Measurements from ENCODE around the gene SLC34A1.
"Not testable (repeated sequence)": the region's sequence is repeated elsewhere in the genome, so short reads cannot be mapped to it uniquely, and the experiment has no call there.

SLC34A1 gene

DNA sequence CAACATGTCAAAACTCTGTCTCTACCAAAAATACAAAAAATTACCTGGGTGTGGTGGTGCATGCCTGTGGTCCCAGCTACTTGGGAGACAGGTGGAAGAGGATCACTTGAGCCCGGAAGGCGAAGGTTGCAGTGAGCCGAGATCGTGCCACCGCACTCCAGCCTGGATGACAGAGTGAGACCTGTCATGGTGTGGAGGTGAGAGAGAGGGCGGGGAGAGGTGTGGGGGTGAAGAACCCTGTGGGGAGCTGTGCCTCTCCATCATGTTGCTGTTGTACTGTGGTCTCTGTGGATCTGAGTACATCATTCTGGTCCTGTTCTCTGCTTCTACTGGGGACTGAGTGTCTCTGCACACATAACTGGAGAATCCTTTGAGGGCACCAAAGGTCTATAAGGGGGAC, 11.3 kb upstream of the SLC34A1 start:
- no peak overlapping the region for H3K4me3 ChIP-seq (ENCODE audit: low read depth, low read length)
- no peak for DNase-seq (ENCODE audit: low read depth)

DNA sequence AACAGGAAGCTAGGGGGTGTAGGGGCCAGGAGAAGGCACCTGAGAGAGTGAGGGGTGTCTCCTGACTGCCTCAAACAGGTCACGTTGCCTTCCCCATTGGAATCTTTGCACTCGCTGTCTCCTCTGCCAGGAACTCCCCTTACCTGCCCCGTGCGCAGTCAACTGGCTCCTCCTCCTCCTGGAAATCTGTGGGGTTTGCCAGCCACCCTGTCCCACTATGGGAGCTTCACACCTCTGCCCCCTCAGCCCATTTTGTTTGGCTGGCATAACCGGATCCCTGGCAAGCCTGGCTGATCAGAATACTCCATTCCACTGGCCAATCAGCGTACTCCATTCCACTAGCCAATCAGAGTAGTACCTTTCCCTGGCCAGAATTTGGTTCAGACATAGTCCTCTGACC, 10.4 kb upstream of the SLC34A1 start:
- DNase-seq (ENCODE audit: low read depth) = no peak
- H3K4me3 ChIP-seq (ENCODE audit: low read depth, low read length) = no peak overlapping the region
- TF ChIP-seq CTCF (conservative IDR thresholded peaks at IDR 0.05; ENCODE audit: low read depth, low read length) = no peak

More for the DNA sequence above, 11.3 kb upstream of the SLC34A1 start:
- no peak for TF ChIP-seq CTCF (conservative IDR thresholded peaks at IDR 0.05; ENCODE audit: low read depth, low read length)

DNA sequence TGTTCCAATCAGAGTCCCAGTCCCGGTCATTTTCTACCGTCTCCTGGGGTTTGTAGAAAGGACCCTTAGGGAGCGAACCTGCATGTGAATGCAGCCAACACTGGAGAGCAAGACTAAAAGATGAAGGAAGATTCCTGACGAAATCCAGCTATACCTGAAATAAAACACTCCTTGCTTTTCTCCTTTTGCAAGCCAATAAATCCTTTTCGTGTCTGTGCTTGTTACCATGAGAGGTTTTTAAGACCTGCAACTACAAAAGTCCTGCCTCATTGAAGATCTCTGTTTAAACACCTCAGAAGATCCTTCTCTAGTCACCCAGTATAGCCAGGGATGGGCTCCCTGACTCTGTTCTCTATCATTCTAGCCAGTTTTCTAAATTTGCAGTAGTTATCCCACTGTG, 10.0 kb upstream of the SLC34A1 start:
- DNase-seq (ENCODE audit: low read depth) = no peak
- no peak for TF ChIP-seq CTCF (conservative IDR thresholded peaks at IDR 0.05; ENCODE audit: low read depth, low read length)
- no peak overlapping the region for H3K4me3 ChIP-seq (ENCODE audit: low read depth, low read length)

DNA sequence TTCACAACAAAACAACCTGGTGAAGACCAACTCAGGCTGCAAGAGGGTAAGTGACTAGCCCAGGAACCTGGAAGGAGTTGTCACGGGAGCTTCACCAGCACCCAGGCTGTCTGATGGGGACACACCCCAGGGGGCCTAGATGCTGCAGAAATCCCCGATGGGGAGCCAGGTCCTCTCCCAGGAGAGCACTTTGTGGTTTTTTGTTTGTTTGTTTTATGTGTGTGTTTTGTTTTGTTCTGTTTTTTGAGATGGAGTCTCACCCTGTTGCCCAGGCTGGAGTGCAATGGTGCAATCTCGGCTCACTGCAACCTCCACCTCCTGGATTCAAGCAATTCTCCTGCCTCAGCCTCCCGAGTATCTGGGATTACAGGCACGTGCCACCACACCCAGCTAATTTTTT, 8.7 kb upstream of the SLC34A1 start:
- H3K4me3 ChIP-seq (ENCODE audit: low read depth, low read length); DNase-seq (ENCODE audit: low read depth): not testable (repeated sequence)

- TF ChIP-seq CTCF (conservative IDR thresholded peaks at IDR 0.05; ENCODE audit: low read depth, low read length) = no peak
- H3K4me3 ChIP-seq (ENCODE audit: low read depth, low read length) = no peak overlapping the region
- DNase-seq (ENCODE audit: low read depth) = peak; percentile 6
Observed at GRCh38 chr5:177376107-177376506, 8.1 kb upstream of the SLC34A1 start.

GRCh38 chr5:177377851-177378776, 6.1 kb upstream of the SLC34A1 start:
- DNase-seq (ENCODE audit: low read depth) = peak; percentile 21
- no peak for TF ChIP-seq CTCF (conservative IDR thresholded peaks at IDR 0.05; ENCODE audit: low read depth, low read length)
- H3K4me3 ChIP-seq (ENCODE audit: low read depth, low read length) = no peak overlapping the region

DNA sequence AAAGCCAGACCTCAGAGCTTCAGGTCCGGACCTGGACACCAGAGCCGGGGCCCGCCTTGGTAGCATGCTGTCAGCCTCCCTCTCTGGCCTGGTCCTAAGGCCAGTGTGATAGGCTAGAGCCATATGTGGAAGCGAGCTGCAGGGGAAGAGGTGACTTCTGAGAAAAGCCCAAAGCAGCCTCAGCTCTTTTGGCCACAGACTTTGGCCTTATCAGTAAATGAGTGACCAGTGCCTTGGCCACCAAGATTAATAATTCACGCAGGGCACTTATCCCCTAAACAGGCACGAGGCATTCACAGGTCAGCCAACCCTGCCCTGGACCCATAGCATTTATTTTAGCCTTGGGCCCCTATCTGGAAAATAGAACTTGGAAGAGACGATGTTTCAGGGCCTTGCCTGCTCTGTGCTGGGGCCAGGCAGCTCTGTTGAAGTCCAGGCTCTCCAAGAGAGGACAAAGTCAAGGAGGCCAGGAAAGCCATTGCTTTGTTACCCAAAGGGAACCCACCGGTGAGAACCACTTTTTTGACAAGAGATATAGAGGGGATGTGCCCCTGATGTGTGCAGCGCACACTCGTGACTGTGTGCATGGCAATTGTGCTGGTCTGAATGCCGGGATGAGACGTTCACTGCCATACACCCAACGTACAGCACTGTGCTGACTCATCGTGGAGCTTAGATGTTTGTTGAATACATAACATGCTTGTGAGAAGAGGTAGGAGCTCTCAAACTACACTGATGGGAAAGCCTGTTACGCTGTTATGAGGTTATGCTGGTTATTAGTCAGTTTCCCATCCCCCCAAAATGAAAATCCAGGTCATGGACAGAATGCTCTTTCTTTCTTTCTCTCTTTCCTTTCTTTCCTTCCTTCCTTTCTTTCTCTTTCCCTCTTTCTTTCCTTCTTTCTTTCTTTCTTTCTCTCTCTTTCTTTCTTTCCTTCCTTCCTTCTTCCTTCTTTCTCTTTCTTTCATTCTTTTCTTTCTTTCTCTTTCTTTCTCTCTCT, 5.0 kb upstream of the SLC34A1 start:
- no peak overlapping the region for H3K4me3 ChIP-seq (ENCODE audit: low read depth, low read length)
- DNase-seq (ENCODE audit: low read depth) = peak; percentile 93
- no peak for TF ChIP-seq CTCF (conservative IDR thresholded peaks at IDR 0.05; ENCODE audit: low read depth, low read length)

All from choroid plexus epithelial cell (primary cell).